PFSK-1 (cell line): Measurements from ENCODE around the gene RGS10.

Experiments
- FOXP2 ChIP-seq: optimal IDR thresholded peaks from 2 replicates; pipeline ENCODE3; 2011; ENCODE audit warnings: borderline replicate concordance, control low read depth, inconsistent platforms; ENCODE audit not compliant: insufficient read depth; ENCODE audit errors: extremely low read length, extremely low read depth
- POLR2AphosphoS5 ChIP-seq: IDR thresholded peaks from 2 replicates; pipeline ENCODE4 v1.6.1; 2012; ENCODE audit warnings: low read depth, mild to moderate bottlenecking, control low read depth, low read length, moderate library complexity
- SIN3A ChIP-seq: IDR thresholded peaks from 2 replicates; pipeline ENCODE4 v1.6.1; 2012; ENCODE audit warnings: mild to moderate bottlenecking, low read length, moderate library complexity, borderline replicate concordance; ENCODE audit not compliant: insufficient read depth
- TAF1 ChIP-seq: IDR thresholded peaks from 2 replicates; pipeline ENCODE4 v1.6.1; 2012; ENCODE audit warnings: low read length, control low read depth, borderline replicate concordance; ENCODE audit not compliant: insufficient read depth
- TF ChIP-seq, protein P1 (sequence below), 2 experiments: IDR thresholded peaks; 2 replicates each; pipeline versions ENCODE4 v1.6.1 to v1.8.0; 2011 to 2012; ENCODE audit warnings: low read depth in 2 of 2, low read length in 2 of 2, control low read depth in 1 of 2, inconsistent platforms in 1 of 2, mild to moderate bottlenecking in 1 of 2, moderate library complexity in 1 of 2; ENCODE audit not compliant: insufficient read depth in 1 of 2

The RGS10 gene

DNA sequence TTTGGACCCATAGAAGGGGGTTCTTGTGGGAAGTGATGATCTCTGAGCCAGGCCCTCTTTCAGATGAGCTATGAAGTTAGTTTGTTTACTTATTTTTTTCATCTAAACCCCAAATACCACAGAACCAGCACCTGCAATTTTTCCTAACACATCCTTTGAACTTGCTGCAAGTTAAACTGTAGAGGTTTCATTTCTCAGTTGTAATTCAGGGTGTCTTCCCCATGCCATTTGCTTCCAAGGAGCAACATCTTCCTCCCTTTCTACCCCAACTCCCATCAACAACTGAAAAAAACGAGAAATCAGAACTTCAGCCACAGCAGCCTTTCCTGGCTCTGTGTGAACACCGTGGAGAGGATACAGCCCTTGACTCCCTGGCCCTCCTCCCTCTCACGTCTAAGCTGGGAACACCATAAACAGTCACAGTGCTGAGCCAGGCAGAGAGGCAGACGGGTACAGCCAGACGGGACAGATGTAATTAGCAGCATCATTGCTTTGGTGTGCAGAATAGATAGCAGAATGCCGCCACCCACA, 63.6 kb downstream of the RGS10 start:
- TF ChIP-seq SIN3A (no peak), FOXP2 (no peak), POLR2AphosphoS5 (no peak), TAF1 (no peak)
- TF ChIP-seq, protein P1, sequence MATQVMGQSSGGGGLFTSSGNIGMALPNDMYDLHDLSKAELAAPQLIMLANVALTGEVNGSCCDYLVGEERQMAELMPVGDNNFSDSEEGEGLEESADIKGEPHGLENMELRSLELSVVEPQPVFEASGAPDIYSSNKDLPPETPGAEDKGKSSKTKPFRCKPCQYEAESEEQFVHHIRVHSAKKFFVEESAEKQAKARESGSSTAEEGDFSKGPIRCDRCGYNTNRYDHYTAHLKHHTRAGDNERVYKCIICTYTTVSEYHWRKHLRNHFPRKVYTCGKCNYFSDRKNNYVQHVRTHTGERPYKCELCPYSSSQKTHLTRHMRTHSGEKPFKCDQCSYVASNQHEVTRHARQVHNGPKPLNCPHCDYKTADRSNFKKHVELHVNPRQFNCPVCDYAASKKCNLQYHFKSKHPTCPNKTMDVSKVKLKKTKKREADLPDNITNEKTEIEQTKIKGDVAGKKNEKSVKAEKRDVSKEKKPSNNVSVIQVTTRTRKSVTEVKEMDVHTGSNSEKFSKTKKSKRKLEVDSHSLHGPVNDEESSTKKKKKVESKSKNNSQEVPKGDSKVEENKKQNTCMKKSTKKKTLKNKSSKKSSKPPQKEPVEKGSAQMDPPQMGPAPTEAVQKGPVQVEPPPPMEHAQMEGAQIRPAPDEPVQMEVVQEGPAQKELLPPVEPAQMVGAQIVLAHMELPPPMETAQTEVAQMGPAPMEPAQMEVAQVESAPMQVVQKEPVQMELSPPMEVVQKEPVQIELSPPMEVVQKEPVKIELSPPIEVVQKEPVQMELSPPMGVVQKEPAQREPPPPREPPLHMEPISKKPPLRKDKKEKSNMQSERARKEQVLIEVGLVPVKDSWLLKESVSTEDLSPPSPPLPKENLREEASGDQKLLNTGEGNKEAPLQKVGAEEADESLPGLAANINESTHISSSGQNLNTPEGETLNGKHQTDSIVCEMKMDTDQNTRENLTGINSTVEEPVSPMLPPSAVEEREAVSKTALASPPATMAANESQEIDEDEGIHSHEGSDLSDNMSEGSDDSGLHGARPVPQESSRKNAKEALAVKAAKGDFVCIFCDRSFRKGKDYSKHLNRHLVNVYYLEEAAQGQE (IDR thresholded peaks at IDR 0.05; ENCODE audit: insufficient read depth in 1 of 2, low read depth in 2 of 2, low read length in 2 of 2): no peak

DNA sequence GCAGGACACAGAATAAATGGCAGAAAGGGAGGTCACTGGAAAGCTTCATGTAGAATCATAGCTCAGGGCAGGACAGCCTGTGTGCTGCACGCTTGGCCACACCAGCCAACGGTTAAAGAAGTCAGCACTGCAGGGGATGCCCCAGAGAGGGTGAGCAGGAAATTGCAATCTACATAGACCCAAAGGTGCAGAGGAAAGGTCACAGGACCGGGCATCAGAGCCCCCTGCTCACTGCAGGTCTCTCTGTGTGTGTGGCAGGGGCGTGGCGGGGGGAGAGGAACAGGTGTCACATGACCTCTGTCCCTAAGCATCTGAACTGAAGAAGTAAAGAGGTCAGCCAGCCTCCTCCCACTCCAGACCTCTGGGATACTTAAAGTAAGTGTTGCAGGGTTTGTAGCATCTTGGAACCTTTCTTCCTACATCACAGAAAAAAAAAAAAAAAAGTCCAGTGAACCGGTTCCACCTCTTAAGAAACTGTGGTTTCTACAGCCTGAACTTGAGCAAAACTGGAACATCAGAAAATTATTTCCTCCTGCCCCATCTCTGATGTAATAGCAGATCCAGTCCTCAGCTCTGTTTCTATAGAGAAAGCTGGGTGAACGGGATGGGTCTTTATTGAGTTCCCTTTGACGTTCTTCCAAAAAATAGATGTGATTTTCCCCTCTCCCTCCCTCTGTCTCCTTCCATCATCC, 64.3 kb downstream of the RGS10 start:
- TF ChIP-seq POLR2AphosphoS5: no peak
- TF ChIP-seq, protein P1 (IDR thresholded peaks at IDR 0.05; ENCODE audit: insufficient read depth in 1 of 2, low read depth in 2 of 2, low read length in 2 of 2): no peak
- TF ChIP-seq FOXP2: no peak
- TF ChIP-seq SIN3A: no peak
- TF ChIP-seq TAF1: no peak

DNA sequence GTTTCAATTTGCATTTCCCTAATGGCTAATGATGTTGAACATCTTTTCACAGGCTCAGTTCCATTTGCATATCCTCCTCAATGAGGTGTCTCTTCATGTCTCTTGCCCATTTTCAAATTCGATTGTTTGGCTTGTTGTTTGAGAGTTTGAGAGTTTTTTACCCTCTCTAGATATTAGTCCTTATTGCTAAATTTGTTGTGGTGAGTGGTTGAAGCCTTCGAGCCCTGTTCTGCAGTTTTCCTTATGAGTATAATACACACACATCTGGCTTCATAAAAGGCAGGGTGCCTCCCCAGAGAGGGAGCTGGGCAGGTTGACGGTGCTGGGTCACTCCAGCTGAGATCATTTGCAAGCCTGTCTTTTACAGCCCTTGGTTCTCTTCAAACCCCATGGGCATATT, 65.1 kb downstream of the RGS10 start:
- TF ChIP-seq, protein P1 (IDR thresholded peaks at IDR 0.05; ENCODE audit: insufficient read depth in 1 of 2, low read depth in 2 of 2, low read length in 2 of 2): no peak
- TF ChIP-seq FOXP2 (no peak), SIN3A (no peak), POLR2AphosphoS5 (no peak), TAF1 (no peak)

DNA sequence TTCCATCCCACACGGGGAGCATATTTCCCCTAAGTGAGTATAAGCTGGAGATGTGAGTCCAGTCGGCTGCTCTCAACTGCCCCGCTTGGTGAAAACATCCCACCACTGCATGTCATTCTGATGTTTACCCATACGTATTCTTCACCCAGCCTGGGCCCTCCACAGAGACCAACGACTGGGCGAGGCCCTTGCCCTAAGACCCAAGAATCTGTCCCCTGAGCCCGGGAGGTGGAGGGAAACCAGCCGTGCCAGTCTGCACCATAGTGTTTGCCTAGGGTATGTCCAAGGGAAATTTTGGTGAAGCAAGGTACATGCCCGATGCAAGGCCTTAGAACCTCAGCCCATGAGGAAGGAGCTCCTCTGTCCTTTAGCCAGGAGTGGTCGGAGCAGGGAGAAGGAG, 67.9 kb downstream of the RGS10 start:
- TF ChIP-seq FOXP2: no peak
- TF ChIP-seq, protein P1 (IDR thresholded peaks at IDR 0.05; ENCODE audit: insufficient read depth in 1 of 2, low read depth in 2 of 2, low read length in 2 of 2): no peak
- no peak for TF ChIP-seq SIN3A
- TF ChIP-seq TAF1: no peak
- TF ChIP-seq POLR2AphosphoS5: no peak

DNA sequence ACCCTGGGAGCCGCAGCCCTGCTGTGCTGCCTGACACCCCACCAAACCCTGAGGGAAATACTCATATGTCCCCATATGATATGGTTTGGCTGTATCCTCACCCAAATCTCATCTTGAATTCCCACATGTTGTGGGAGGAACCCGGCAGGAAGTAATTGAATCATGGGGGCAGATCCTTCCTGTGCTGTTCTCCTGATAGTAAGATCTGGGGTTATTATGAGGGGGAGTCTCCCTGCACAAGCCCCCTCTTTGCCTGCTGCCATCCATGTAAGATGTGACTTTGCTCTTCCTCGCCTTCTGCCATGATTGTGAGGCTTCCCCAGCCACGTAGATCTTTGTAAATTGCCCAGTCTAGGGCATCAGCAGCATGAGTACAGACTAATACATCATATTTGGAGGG, 68.7 kb downstream of the RGS10 start:
- TF ChIP-seq TAF1 (no peak), SIN3A (no peak), POLR2AphosphoS5 (no peak)
